Measurements from ENCODE around the gene VPS33B. TPM values are rescaled to one million over a fixed set of nuclear protein-coding genes. Genes with fewer than 3 reads are reported as not detected.

VPS33B gene
- total RNA-seq, 4 donors from 2014 or later, result 6.7 to 12.6 (median 8.1) TPM

- intact Hi-C loops (cut with DNase I; ENCODE audit: low total_unique reads), result no loop called here
- no peaks in the 10 kb centered on the region for H3K4me1 ChIP-seq
- no peak for TF ChIP-seq POLR2A (IDR thresholded peaks at IDR 0.05)
- TF ChIP-seq CTCF (IDR thresholded peaks at IDR 0.05), result no peak
- H3K9me3 ChIP-seq, result no peaks in the 10 kb centered on the region
- no peak for DNase-seq
- H3K36me3 ChIP-seq, result no peaks in the 10 kb centered on the region
- H3K4me3 ChIP-seq, result no peak overlapping the region
- H3K27me3 ChIP-seq, result no peaks in the 10 kb centered on the region
- H3K27ac ChIP-seq, result no peak overlapping the region
These were observed 22.7 kb upstream of the VPS33B start for GRCh38 chr15:91045065-91045464.

GRCh38 chr15:91043202-91043874, 20.9 kb upstream of the VPS33B start:
- Histone ChIP-seq H3K27me3 (no peaks in the 10 kb centered on the region), H3K36me3 (no peaks in the 10 kb centered on the region), H3K9me3 (no peaks in the 10 kb centered on the region), H3K27ac (no peak overlapping the region), H3K4me1 (no peaks in the 10 kb centered on the region), H3K4me3 (no peak overlapping the region)
- TF ChIP-seq CTCF (IDR thresholded peaks at IDR 0.05) (no peak), POLR2A (IDR thresholded peaks at IDR 0.05) (no peak)
- intact Hi-C loops (cut with DNase I; ENCODE audit: low total_unique reads), result no loop called here
- DNase-seq, result no peak

GRCh38 chr15:91040856-91041255, 18.5 kb upstream of the VPS33B start:
- no peak for DNase-seq
- Histone ChIP-seq H3K4me3 (no peak overlapping the region), H3K27me3 (no peaks in the 10 kb centered on the region), H3K36me3 (no peaks in the 10 kb centered on the region), H3K9me3 (no peaks in the 10 kb centered on the region), H3K4me1 (no peaks in the 10 kb centered on the region), H3K27ac (no peak overlapping the region)
- TF ChIP-seq CTCF (IDR thresholded peaks at IDR 0.05), result no peak
- TF ChIP-seq POLR2A (IDR thresholded peaks at IDR 0.05), result no peak
- intact Hi-C loops (cut with DNase I; ENCODE audit: low total_unique reads), result no loop called here

- TF ChIP-seq POLR2A (IDR thresholded peaks at IDR 0.05) (no peak), CTCF (IDR thresholded peaks at IDR 0.05) (no peak)
- no peak overlapping the region for H3K27ac ChIP-seq
These were observed 17.6 kb upstream of the VPS33B start for GRCh38 chr15:91039996-91040395.

GRCh38 chr15:91032919-91033803, 10.8 kb upstream of the VPS33B start:
- Histone ChIP-seq H3K36me3 (no peaks in the 10 kb centered on the region), H3K4me1 (no peaks in the 10 kb centered on the region), H3K27me3 (no peaks in the 10 kb centered on the region), H3K9me3 (no peaks in the 10 kb centered on the region), H3K4me3 (no peak overlapping the region), H3K27ac (no peak overlapping the region)
- TF ChIP-seq CTCF (IDR thresholded peaks at IDR 0.05), result peak in 2 of 4 experiments; percentile 23 to 24
- no peak for TF ChIP-seq POLR2A (IDR thresholded peaks at IDR 0.05)
- DNase-seq, result no peak
- intact Hi-C loops (cut with DNase I; ENCODE audit: low total_unique reads), result no loop called here

More at GRCh38 chr15:91039996-91040395, 17.6 kb upstream of the VPS33B start:
- H3K36me3 ChIP-seq, result no peaks in the 10 kb centered on the region
- no peak overlapping the region for H3K4me3 ChIP-seq
- H3K27me3 ChIP-seq, result no peaks in the 10 kb centered on the region
- DNase-seq, result no peak
- no peaks in the 10 kb centered on the region for H3K9me3 ChIP-seq
- intact Hi-C loops (cut with DNase I; ENCODE audit: low total_unique reads), result no loop called here
- H3K4me1 ChIP-seq, result no peaks in the 10 kb centered on the region

Measured in uterus (tissue), 4 donors.